ENCODE data around the gene TMEM106B. TPM values are rescaled to one million over a fixed set of nuclear protein-coding genes. Genes with fewer than 3 reads are reported as not detected.

The TMEM106B gene
- total RNA-seq, 4 donors from 2014 or later: 30.5 to 87.4 (median 42.8) TPM

DNA sequence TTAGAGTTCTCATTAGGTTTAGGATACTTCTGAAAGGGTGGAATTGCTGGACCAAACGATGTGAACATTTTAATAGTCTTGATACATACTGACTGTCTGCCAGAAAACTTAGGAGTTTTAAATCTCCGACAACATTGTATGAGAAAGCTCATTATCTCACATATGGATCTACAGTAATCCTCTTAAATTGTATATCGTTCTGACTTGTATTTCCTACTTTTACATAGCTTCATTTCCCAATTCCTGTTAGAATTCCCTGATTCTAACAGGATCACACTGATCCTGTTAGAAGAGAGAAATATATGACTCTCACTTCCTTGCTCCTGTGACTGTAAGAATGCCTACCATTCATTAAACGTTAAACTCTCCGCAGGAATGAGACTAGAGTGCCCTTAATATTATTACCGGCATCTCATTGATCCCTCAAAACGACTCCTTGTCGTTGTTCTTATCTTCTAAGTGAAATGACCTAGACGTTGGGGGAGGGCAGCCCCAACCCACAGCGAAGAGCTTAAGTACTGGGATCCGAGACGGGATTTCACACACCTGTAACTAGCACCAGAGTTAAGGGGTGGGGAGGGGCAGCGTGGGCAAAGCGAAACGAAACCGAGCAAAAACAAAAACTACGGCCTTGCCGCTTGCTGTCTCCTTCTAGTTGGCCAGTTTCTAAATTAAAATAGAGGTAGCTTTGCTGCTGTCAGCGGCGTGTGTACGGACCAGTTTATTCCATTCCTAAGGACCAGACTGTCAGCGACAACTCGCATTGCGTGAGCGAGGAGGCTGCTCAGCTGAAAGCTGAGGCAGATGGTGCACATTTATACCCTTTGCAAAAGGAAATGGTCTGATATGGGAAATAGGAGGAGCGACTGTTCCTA is 678 bp upstream of the TMEM106B start:
- H3K4me1 ChIP-seq: peaks cover 0 to 5% (median 0%) of the 10 kb centered on the region in 4 donors
- peak overlapping the region; percentile 68 to 88 (median 86) for H3K4me3 ChIP-seq
- H3K9me3 ChIP-seq: no peaks in the 10 kb centered on the region
- peaks cover 0 to 5% (median 0%) of the 10 kb centered on the region in 3 donors for H3K36me3 ChIP-seq
- DNase-seq: peak; percentile 54 to 71 (median 67)
- no peaks in the 10 kb centered on the region for H3K27me3 ChIP-seq
- TF ChIP-seq CTCF (IDR thresholded peaks at IDR 0.05) (no peak), POLR2A (IDR thresholded peaks at IDR 0.05) (no peak)
- peak overlapping the region; percentile 94 to 99 (median 96) for H3K27ac ChIP-seq

DNA sequence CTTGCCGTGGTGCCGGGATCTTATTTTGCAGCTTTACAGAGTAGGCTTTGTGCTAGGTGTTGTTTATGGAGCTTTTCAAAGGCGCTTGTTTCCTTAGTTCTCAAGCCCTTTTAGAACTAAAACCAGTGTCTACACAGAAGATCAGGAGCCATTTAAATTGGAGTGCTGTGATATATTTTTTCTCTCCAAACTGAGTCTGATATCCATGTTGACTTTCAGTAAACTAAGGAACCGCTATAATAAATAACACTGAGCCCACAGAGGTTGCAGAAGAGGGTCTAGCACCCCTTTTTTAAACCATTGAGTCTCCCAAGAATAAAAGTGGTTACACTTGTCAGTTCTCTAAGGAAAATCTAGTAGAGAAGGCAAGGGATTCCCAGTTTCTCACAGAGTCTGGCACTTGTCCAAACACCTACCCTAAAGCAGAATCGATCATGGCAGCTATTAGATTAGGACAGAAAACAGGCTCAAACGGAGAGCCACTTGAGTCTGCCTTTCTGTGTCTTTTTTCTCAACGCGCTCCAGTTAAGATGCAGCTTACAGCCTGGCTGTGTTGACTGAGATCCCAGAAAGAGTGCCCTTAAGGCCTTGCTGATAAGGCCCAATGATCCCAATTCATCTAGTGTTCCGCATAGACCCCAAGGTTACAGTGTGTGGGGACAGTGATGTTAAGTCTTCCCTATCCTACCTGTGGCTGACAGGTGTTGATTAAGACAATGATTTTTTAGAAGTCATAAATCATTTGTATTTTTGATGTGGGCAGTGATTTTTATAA is 804 bp downstream of the TMEM106B start:
- Histone ChIP-seq H3K9me3 (no peaks in the 10 kb centered on the region), H3K36me3 (peaks cover 0 to 11% (median 0%) of the 10 kb centered on the region in 3 donors), H3K27me3 (no peaks in the 10 kb centered on the region), H3K4me3 (peak overlapping the region; percentile 68 to 88 (median 86)), H3K4me1 (peaks cover 0 to 5% (median 0%) of the 10 kb centered on the region in 4 donors), H3K27ac (peak overlapping the region; percentile 94 to 99 (median 96))
- no peak for TF ChIP-seq CTCF (IDR thresholded peaks at IDR 0.05)
- no peak for TF ChIP-seq POLR2A (IDR thresholded peaks at IDR 0.05)
- DNase-seq: no peak

- no peaks in the 10 kb centered on the region for H3K9me3 ChIP-seq
- no peaks in the 10 kb centered on the region for H3K27me3 ChIP-seq
- DNase-seq: no peak
- TF ChIP-seq POLR2A (IDR thresholded peaks at IDR 0.05): no peak
- TF ChIP-seq CTCF (IDR thresholded peaks at IDR 0.05): no peak
- no peak overlapping the region for H3K27ac ChIP-seq
- H3K36me3 ChIP-seq: peaks cover 0 to 34% (median 0%) of the 10 kb centered on the region in 3 donors
- H3K4me1 ChIP-seq: peaks cover 0 to 5% (median 0%) of the 10 kb centered on the region in 4 donors
- H3K4me3 ChIP-seq: no peak overlapping the region
Observed at GRCh38 chr7:12217311-12217710, 6.2 kb downstream of the TMEM106B start.

- H3K27me3 ChIP-seq: no peaks in the 10 kb centered on the region
- H3K9me3 ChIP-seq: no peaks in the 10 kb centered on the region
- H3K27ac ChIP-seq: no peak overlapping the region
- TF ChIP-seq CTCF (IDR thresholded peaks at IDR 0.05) (no peak), POLR2A (IDR thresholded peaks at IDR 0.05) (no peak)
- DNase-seq: no peak
- peaks cover 0 to 28% (median 0%) of the 10 kb centered on the region in 3 donors for H3K36me3 ChIP-seq
- H3K4me1 ChIP-seq: peaks cover 0 to 6% (median 0%) of the 10 kb centered on the region in 4 donors
- no peak overlapping the region for H3K4me3 ChIP-seq
Observed at GRCh38 chr7:12220389-12221046, 9.4 kb downstream of the TMEM106B start.

DNA sequence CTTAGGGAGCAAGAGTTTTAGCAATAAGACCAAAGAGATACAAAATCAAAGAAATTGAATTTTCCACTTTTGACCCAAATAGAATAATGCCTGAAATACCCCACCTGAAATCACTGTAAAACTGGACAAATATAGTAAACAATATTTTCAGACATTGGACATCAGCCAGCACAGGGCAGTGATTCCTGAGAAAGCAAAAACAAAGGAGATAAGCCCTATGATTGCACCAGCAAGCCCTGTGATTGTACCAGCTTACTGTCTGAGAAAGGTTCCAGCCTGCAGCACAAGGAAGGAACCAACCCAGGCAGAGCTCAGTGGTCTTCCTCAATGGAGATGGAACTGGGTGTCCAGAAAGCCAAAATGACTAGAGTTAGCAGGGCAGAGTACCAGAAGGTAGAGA is 10.3 kb downstream of the TMEM106B start:
- peaks cover 0 to 6% (median 0%) of the 10 kb centered on the region in 4 donors for H3K4me1 ChIP-seq
- no peaks in the 10 kb centered on the region for H3K27me3 ChIP-seq
- no peak overlapping the region for H3K4me3 ChIP-seq
- H3K36me3 ChIP-seq: peaks cover 0 to 23% (median 0%) of the 10 kb centered on the region in 3 donors
- H3K27ac ChIP-seq: no peak overlapping the region
- no peak for TF ChIP-seq POLR2A (IDR thresholded peaks at IDR 0.05)
- no peak for TF ChIP-seq CTCF (IDR thresholded peaks at IDR 0.05)
- no peak for DNase-seq
- H3K9me3 ChIP-seq: no peaks in the 10 kb centered on the region
